Panc1 (cell line): ENCODE results near the gene RALGPS1.

Experiments
- POLR2AphosphoS5 ChIP-seq: IDR thresholded peaks from 2 replicates; pipeline ENCODE4 v1.6.1; 2012; ENCODE audit warnings: mild to moderate bottlenecking, low read depth, low read length, moderate library complexity
- SIN3A ChIP-seq: IDR thresholded peaks from 2 replicates; pipeline ENCODE4 v1.6.1; 2012; ENCODE audit warnings: low read depth, mild to moderate bottlenecking, low read length, moderate library complexity, borderline replicate concordance; ENCODE audit not compliant: insufficient read depth
- TF ChIP-seq, protein P1 (sequence below): fragments of 450-650 bp; IDR thresholded peaks from 2 replicates; pipeline ENCODE4 v1.5.1; 2017; ENCODE audit warnings: mild to moderate bottlenecking

DNA sequence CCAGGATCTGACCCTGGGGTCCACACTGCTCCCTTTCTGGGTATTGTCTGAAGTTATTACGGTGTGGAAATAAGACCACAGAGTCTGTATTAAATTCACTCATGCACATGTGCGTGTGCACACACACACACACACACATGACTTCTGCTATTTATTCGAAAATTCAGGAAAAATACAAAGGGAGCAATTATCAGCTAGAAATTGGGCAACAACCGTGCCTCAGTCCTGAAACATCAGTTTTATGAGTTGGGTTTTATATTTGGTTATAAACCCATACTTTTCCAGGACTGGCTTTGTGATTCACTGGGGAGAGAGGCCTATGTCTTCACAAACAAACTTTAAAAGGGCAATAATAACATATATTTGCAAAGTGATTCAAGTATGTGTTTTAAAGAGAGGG is 117.7 kb downstream of the RALGPS1 start:
- TF ChIP-seq, protein P1, sequence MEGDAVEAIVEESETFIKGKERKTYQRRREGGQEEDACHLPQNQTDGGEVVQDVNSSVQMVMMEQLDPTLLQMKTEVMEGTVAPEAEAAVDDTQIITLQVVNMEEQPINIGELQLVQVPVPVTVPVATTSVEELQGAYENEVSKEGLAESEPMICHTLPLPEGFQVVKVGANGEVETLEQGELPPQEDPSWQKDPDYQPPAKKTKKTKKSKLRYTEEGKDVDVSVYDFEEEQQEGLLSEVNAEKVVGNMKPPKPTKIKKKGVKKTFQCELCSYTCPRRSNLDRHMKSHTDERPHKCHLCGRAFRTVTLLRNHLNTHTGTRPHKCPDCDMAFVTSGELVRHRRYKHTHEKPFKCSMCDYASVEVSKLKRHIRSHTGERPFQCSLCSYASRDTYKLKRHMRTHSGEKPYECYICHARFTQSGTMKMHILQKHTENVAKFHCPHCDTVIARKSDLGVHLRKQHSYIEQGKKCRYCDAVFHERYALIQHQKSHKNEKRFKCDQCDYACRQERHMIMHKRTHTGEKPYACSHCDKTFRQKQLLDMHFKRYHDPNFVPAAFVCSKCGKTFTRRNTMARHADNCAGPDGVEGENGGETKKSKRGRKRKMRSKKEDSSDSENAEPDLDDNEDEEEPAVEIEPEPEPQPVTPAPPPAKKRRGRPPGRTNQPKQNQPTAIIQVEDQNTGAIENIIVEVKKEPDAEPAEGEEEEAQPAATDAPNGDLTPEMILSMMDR, result no peak
- TF ChIP-seq SIN3A, result no peak
- no peak for TF ChIP-seq POLR2AphosphoS5
